22Rv1 (cell line): ENCODE measurements around the gene STX7.

ENCODE experiments used
- CTCF ChIP-seq: fragments of 450-650 bp; IDR thresholded peaks from 2 replicates; pipeline ENCODE4 v1.5.1; 2017; ENCODE audit warnings: mild to moderate bottlenecking
- ZFX ChIP-seq: fragments of 450-650 bp; IDR thresholded peaks from 2 replicates; pipeline ENCODE4 v1.6.1; 2017; ENCODE audit warnings: antibody characterized with exemption, borderline replicate concordance

GRCh38 chr6:132490024-132490423 lies 22.9 kb downstream of the STX7 start:
- TF ChIP-seq CTCF: no peak
- TF ChIP-seq ZFX: no peak
